ENCODE results near the gene SETBP1.

SETBP1 gene

GRCh38 chr18:44882163-44882868, 201.6 kb downstream of the SETBP1 start:
- no peak for DNase-seq

GRCh38 chr18:44883671-44884070, 203.0 kb downstream of the SETBP1 start:
- DNase-seq = no peak

- DNase-seq = no peak
These were observed 203.7 kb downstream of the SETBP1 start for GRCh38 chr18:44884431-44884830.

- DNase-seq = no peak
These were observed 204.8 kb downstream of the SETBP1 start for GRCh38 chr18:44885507-44885906.

GRCh38 chr18:44887227-44887631, 206.5 kb downstream of the SETBP1 start:
- DNase-seq = no peak

- DNase-seq = no peak
These were observed 208.4 kb downstream of the SETBP1 start for GRCh38 chr18:44889111-44889510.

- no peak for DNase-seq
These were observed 212.5 kb downstream of the SETBP1 start for GRCh38 chr18:44893045-44893706.

GRCh38 chr18:44893966-44894365, 213.3 kb downstream of the SETBP1 start:
- DNase-seq = no peak

- no peak for DNase-seq
These were observed 214.6 kb downstream of the SETBP1 start for GRCh38 chr18:44895176-44895798.

- no peak for DNase-seq
These were observed 216.2 kb downstream of the SETBP1 start for GRCh38 chr18:44896846-44897245.

GRCh38 chr18:44897411-44897810, 216.7 kb downstream of the SETBP1 start:
- DNase-seq = no peak

GRCh38 chr18:44897816-44898215, 217.1 kb downstream of the SETBP1 start:
- DNase-seq = no peak

GRCh38 chr18:44898498-44898897, 217.8 kb downstream of the SETBP1 start:
- no peak for DNase-seq

GRCh38 chr18:44899832-44900231, 219.1 kb downstream of the SETBP1 start:
- DNase-seq = no peak

- DNase-seq = no peak
These were observed 219.9 kb downstream of the SETBP1 start for GRCh38 chr18:44900627-44901026.

- no peak for DNase-seq
These were observed 220.6 kb downstream of the SETBP1 start for GRCh38 chr18:44901283-44901682.

GRCh38 chr18:44903327-44903726, 222.6 kb downstream of the SETBP1 start:
- DNase-seq = no peak

- DNase-seq = no peak
These were observed 224.1 kb downstream of the SETBP1 start for GRCh38 chr18:44904768-44905167.

GRCh38 chr18:44909191-44909719, 228.6 kb downstream of the SETBP1 start:
- DNase-seq = no peak

- no peak for DNase-seq
These were observed 230.6 kb downstream of the SETBP1 start for GRCh38 chr18:44911260-44911659.

GRCh38 chr18:44911773-44912172, 231.1 kb downstream of the SETBP1 start:
- DNase-seq = no peak

- DNase-seq = no peak
These were observed 232.2 kb downstream of the SETBP1 start for GRCh38 chr18:44912740-44913478.

GRCh38 chr18:44914028-44914427, 233.3 kb downstream of the SETBP1 start:
- DNase-seq = no peak

All from T1000 (cell line).